GM15510 (cell line): ENCODE data around the gene PIGBOS1.

Experiments
- POLR2A ChIP-seq: IDR thresholded peaks from 3 replicates; pipeline ENCODE4 v1.6.1; 2011; ENCODE audit warnings: borderline replicate concordance; ENCODE audit not compliant: insufficient read length; ENCODE audit errors: extremely low read depth

The PIGBOS1 gene

GRCh38 chr15:55281517-55282228, 37.2 kb downstream of the PIGBOS1 start:
- TF ChIP-seq POLR2A = no peak

DNA sequence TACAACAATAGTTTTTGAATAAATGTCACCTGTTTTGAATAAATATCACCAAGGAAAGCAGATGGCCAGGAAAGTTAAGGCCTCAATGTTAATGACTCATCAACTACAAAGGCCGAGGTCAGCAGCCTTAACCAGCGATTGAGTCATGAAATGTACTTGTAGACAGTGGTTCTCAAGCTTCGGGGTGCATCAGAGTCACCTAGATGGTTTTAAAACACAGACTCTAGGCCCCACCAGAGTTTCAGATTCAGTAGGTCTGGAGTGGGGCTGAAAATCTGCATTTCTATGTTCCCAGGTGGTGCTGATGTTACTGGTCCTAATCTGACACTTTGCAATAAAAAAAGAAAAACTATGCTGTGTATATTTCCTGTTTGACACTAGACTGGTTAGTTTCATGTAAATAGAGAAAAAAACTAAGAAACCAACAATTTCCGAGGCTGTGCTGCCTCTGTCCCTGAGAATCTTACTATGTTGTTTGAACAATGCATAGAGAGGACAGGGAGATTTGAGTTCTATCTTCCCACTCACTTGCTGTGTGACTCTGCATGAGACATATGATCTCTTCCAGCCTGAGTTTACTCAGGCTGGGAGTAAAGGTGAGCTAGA, 39.1 kb downstream of the PIGBOS1 start:
- peak; percentile 30 for TF ChIP-seq POLR2A

- TF ChIP-seq POLR2A = no peak
Measured at GRCh38 chr15:55279100-55279745, 39.7 kb downstream of the PIGBOS1 start.

GRCh38 chr15:55277715-55278114, 41.2 kb downstream of the PIGBOS1 start:
- no peak for TF ChIP-seq POLR2A

DNA sequence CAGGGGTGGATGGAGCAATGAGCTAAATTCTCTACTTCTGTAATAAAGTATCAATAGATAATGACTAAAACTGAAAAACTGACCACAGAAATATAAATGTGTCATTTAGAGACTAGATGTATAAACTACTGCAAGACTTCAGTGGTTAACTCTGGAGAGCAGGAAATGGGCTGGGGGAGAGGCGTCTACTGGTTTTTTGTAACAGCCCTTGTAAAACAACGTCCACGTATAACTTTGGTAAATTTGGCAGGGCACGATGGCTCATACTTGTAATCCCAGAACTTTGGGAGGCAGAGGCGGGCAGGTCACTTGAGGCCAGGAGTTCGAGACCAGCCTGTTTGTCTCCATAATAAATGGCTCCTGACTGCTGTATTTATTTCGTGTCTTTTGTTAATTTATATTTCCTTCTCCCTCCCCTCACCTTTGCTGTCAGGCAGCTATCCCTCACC, 41.8 kb downstream of the PIGBOS1 start:
- TF ChIP-seq POLR2A = no peak

- TF ChIP-seq POLR2A = no peak
Measured at GRCh38 chr15:55276324-55276723, 42.6 kb downstream of the PIGBOS1 start.

GRCh38 chr15:55270291-55270690, 48.6 kb downstream of the PIGBOS1 start:
- no peak for TF ChIP-seq POLR2A

DNA sequence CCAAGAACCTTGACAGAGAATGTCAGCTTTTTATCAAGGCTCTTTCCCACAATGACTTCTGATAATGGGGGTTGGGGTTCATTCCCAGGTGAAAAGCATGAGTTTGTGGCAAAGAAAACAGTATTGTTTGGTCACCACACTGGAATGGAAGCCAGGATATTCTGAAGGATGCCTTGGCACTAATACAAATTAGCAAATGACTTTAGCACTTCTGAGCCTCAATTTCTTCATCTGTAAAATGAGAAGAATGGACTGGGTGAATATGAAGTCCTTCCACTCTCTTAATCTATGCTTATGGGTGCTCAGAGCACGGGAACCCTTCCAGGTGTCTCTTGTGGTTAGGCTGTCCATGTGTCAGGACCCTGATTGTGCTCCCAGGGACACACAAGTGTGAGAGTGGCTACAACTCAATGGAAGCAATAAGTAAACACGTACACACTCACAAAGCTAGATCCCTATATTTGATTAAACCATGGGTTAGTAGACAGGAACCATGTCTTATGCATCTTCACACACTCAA, 50.7 kb downstream of the PIGBOS1 start:
- no peak for TF ChIP-seq POLR2A

DNA sequence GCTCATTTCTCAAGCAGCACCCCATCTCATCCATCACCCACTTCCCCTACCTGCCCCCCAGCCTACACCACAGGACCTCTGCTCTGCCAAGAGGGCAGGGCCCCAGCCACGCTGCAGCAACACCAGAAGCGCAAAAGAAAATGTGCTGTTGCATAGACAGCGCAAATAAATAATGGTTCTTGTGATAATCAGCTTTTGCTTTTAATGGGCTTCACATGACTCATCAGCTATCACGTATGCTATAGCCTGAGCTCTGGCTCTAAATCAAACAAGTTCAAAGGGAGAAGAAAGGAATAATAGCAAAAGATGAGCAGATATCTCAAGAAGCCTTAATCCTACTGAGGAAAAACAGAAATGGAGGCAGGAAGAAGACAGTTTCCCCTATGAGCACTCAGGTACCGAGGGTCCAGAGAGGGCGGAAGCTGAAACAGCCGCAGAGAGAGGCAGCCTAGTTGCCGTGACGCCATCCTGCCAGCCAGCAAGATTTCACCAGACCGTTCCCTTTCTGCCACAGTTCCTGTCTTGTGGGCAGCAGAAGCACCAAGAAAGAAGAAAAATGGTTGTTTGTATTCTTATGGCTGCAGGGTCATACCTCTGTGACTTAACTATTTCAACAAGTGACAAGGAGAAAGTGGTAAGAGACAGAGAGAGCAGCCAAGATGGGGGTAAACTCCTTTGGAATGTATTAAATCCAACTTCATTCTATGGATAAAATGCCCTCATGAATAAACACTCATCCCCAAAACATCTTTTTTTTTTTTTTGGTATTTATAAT, 51.3 kb downstream of the PIGBOS1 start:
- TF ChIP-seq POLR2A = no peak
